HG02610 (cell line): ENCODE data around the gene C16orf89.
"Not testable (repeated sequence)": the region's sequence is repeated elsewhere in the genome, so short reads cannot be mapped to it uniquely, and the experiment has no call there.

ENCODE experiments used
- ATAC-seq: cut with Tn5 transposase; IDR thresholded peaks from one replicate; pipeline ENCODE4 v1.9.1; 2021; ENCODE audit warnings: mild to moderate bottlenecking, moderate library complexity; ENCODE audit not compliant: unreplicated experiment

Gene C16orf89

DNA sequence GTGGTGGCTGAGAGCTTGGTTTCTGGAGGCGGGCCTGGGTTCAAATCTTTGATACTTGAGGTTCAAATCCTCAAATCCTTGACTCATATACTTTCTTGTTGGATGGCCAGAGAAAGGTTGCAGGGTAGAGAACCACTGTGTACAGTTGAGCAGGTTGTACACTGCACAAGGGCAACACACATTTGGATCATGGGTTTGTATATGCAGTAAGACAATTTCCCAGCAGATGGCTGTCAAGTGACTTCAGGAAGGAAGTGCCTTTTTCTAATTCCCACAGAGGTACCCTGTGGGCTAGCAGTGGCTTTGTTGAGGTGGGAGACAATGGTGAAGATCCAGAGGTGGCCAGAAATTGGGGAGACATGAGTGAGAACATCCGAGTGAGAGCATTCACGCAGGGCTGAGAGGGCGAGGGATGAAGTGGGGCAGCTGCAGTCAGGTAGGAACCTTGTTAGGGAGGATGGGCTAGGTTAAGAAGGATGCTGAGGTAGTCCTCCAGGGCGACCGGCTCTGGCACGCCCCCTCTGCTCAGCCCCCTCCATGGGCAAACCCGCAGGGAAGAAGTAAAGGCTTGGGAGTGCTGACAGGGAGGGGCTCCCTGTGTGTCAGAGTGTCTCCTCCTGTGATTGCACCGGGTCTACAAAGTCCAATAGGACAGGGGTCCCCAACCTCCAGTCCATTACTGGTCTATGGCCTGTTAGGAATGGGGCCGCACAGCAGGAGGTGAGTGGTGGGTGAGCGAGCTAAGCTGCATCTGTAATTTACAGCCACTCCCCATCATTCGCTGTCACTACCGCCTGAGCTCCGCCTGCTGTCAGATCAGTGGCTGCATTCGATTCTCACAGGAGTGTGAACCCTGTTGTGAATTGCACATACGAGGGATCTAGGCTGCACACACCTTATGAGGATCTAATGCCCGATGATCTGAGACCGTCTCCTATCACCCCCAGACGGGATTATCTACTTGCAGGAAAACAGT lies 2.7 kb downstream of the C16orf89 start:
- ATAC-seq: no peak

DNA sequence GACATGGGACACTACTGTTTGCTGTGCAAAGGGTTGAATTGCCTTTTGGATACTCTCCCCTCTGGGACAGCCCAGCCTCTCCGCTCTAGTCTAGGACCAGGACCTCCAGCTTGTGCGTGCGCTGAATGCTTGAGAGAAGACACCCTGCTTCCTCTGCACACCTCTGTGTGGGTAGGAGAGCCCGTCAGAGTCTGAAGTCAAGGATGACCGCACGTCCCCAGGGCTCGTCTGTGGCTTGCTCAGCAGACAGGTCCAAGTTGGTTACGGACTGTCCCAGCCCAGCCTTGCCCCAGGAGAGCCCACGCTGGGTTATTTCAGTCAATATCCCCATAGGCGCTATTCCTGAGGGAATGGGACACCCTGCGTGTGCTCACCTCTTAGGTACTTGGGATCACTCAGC lies 3.7 kb downstream of the C16orf89 start:
- no peak for ATAC-seq

DNA sequence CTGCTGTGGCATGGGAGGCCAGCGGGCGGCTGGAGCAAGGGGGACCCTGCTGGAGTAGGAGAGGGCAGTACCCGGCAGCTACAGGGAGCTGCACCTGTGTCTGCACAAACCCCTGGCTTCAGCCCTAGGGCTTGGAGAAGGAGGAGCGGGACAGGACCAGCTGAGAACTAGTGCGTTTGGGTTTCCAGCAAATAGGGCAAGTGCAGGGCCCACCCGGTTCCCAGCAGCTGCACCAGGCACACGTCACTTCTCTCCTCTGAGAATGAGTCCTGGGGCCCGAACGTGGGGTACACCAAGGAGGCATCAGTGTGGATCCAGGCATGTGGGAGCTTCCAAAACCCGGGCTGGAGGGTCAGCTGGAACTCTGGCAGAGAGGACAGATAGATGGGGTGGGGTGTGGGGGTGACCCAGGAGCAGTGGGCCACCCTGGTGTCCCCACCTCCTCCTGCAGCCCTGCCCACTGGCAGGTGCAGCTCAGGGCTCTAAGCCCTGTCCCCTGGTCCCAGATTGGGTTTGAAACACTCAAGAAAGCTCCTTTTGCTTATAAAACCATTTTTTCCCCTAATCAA lies 5.6 kb downstream of the C16orf89 start:
- no peak for ATAC-seq

DNA sequence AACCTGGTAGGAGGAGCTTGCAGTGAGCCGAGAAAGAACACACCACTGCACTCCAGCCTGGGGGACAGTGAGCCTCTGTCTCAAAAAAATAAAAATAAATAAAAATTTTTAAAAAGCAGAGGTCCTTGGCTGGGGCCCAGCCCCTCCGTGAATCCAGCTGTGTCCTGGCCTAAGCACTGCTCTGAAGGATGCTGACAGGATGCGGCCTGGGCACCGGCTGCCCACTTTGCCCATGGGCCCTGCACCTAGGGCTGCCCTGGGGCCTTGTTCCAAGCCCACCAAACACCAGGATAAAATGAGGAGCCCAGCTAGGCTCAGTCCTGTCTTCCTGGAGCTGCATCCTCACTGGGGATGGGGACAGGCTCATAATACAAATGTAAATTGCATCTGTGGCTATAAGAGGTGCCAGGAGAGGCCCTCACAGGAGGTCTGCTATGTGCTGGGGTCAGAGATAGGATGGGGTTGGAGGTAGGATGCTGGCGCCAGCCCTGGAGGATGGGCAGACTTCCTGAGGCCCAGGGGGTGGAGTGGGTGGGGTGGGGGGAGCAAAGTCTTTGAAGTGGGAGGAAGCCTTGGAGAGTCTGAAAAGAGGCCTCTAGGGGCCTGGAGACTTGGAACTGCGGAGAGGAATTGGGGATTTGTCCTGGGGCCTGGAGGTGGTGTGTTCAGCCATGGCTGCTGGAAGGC lies 6.2 kb downstream of the C16orf89 start:
- no peak for ATAC-seq

DNA sequence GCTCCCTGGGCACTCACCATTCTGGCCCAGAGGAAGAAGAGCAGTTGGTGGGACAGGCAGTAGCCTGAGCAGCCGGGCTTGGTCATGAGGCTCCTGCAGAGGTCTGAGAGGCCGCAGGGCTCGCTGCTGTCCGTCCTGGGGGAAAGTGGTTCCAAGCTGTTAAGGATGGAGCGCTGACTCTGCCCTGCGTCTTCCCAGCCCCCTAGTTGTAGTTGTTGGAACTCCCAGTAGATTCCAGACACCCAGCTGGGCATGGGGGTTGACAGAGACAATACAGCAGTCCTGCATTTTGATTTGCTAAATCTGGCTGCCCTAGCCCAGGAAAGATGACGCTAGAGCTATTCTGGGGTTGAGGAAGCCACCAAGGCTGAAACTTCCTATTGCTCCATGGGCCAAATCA lies 7.3 kb downstream of the C16orf89 start:
- no peak for ATAC-seq

DNA sequence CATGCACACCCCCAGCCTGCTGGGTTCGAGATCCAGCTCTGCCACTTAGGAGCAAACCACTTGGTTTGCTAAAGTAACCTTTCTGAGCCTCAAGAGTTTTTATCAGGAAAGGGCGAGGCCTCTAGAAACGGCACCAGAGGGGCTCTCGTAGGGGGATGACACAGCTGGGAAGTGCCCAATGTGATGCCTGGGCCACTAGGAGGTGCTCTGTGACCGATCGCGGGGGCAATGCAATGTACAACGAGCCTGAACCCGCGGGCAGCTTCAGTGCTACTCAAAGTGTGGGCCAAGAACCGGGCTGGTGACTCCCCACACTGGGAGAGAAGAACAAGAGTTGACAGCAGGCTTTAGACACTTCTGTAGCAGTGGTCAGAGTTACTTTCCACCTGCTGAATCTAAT lies 9.4 kb downstream of the C16orf89 start:
- ATAC-seq: no peak

DNA sequence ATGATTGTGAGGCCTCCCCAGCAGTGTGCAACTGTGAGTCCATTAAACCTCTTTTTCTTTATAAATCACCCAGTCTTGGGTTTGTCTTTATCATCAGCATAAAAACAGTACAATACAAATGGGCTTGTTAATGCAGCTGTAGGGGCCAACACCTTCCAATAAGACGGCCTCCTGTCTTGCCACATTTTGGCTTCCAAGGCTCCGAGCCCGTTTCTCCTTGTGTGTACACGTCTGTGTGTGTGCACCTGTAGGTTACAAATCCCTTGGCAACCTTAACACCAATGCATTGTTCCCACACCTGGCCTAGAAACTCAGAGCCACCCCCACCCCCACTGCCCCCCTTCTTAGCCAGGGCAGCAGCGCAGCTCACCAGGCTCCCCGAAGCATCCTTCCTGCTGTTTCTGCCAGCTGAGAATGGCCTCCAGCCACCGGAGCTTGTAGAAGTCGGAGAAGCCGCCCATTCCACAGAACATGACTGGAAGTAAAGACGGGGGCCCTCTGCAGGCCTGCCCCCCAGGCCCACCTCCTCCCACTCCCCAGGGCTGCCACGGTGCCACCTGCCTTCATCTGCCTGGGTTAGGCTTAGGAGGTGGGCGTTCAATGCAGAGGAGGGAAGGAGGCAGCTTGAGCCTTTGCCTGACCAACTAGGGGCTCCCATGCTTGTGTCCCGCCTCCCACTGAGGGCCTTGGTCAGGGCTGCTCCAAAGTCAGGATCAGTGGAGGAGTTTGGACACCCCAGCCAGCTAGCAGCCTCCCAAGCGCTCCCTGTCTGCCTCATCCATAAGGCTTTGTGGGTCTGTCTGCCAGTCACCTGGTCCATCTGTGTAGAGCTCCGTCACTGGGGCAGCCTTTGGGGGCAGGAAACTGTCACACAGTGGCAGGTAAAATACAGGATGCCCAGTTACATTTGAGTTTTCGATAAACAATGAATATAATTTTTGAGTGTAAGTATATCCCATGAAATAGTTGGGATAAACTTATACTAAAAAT lies 10.6 kb downstream of the C16orf89 start:
- ATAC-seq: no peak

DNA sequence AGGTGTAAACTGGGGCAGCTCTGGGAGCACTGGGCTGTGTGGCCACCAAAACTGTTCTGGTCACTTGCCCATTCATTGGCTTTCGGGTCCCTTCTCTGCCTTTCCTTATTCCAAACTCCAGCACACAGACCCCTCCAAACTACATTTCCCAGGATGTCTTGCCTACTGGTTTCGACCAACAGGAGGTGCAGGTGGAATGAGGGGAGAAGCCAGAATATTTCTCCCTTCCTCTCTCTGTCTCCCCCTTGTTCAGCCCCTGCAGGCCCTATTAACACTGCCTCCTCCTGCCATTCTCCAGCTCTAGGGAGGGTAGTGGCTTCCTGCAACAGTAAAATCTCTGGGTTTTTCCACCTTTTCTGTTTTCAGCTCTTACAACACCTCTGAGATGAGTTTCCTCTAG lies 18.8 kb downstream of the C16orf89 start:
- no peak for ATAC-seq

DNA sequence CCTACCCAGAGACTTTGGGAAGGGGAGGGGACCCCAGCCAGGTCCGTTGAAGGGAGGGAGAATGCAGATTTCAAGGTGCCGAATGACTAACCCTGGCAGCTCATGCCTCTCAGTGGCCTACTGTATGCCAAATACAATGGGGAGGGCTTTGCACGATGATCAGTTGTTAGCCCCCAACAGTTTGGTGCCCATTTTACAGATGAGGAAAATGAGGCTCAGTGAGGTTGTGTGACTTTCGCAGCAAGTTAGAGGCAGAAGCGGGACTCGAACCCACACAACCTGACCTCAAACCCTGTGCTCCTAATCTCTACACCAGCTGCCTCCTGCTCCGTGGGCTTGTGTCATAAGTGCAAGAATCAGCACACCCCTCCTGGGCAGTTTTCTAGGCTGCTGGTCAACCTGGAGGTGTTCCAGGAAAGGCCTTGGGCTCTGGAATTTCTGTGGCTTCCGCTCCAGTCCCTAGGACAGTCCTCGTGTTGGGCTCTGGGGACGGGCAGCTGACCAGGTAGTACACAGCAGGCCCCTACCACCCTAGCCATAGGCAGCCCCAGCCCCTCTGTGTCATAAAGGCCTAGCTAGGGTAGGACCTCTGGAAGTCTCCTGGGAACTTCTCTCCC lies 20.1 kb downstream of the C16orf89 start:
- no peak for ATAC-seq

DNA sequence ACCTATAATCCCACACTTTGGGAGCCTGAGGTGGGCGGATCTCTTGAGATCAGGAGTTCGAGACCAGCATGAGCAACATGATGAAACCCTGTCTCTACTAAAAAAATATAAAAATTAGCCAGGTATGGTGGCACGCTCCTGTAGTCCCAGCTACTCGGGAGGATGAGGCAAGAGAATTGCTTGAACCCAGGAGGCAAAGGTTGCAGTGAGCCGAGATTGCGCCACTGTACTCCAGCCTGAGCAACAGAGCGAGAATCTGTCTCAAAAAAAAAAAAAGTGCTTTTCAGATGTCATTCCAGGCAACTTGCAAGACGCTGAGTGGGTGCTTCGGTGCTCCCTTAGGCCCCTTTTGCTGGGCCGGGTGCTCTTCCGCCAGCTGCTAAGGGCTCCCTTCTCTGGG lies 21.2 kb downstream of the C16orf89 start:
- not testable (repeated sequence) for ATAC-seq

DNA sequence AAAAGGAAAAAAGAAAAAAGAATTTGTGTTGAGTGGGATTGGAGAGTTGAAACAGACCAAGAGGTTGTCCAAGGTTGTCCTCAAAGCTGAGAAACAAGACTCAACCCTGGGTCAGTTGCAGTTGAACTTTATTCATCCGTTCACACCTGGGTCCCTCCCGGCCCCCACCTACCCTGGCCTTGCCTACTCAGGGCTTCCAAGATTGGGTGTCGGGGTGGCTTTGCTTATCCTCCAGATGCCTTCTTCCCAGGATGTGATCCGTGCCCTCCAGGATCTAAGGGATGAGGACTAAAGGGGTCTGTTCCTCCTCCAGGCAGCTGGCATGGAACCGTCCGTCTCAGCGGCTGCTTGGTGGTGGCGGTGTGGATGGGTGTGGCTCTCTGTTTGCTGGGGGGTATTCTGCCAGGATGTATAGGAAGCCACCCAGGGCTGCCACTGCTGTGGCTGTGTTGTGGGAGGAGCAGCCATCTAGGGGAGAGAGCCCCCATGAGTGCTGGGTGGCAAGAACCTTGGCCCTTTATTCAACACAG lies 21.7 kb downstream of the C16orf89 start:
- no peak for ATAC-seq

DNA sequence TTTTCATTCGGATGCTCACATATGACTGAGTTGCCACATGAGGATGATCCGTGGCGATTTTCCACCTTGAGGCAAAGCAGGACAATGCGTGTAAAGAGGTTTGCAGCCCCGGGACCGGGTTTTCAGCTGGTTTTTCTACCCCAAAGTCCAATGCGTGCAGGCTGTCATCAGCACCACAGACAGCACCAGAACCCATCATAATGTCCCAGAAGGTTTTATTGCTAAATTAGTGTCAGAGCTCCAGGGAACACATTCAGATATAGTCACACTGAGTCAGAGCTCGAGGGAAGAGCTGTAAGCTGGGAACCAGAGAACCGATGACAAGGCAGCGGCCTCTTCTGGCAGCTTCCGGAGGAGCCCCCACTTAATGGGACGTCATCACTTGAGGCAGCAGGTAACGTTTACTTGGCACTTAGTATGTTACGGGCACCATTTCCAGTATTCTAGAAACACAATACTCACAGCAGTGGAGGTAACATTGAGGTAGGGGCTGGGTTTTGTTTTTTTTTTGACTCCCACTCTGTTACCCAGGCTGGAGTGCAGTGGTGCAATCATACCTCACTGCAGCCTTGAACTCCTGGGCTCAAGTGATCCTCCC lies 23.1 kb downstream of the C16orf89 start:
- ATAC-seq: no peak

DNA sequence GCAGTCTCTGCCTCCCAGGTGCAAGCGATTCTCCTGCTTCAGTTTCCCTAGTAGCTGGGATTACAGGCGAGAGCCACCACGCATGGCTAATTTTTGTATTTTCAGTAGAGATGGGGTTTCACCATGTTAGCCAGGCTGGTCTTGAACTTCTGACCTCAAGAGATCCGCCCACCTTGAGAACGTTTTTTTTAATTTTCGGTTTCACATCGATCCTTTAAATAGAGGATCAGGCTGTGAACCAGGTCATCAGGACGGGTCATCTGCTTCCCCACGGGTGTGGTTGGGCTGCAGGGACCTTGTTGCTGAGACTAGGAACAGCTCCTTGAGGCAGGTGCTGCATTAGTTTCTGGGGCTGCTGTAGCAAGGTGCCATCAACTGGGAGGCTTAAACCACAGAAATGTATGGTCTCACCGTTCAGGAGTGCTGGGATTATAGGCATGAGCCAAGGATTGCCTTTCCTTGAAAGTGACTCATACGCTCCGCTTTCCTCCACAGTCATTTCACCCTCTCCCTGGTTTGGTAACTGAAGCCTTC lies 24.1 kb downstream of the C16orf89 start:
- ATAC-seq: no peak

DNA sequence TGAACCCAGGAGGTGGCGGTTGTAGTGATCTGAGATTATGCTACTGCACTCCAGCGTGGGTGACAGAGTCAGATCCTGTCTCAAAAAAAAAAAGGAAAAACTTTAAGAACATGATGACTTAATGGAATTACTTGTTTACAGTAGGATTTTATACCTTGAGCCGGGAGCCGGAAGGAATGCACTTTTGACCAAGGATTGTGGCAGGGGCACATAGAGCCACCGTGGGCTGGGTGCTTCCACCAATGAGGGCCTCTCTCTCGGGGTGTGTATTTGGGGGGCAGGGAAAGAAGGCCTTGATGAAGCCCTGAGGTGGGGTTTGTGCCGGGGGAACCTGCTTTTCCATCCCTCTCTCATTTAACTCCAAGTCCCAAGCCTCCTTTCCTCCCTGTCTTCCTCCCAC lies 25.3 kb downstream of the C16orf89 start:
- ATAC-seq: no peak

DNA sequence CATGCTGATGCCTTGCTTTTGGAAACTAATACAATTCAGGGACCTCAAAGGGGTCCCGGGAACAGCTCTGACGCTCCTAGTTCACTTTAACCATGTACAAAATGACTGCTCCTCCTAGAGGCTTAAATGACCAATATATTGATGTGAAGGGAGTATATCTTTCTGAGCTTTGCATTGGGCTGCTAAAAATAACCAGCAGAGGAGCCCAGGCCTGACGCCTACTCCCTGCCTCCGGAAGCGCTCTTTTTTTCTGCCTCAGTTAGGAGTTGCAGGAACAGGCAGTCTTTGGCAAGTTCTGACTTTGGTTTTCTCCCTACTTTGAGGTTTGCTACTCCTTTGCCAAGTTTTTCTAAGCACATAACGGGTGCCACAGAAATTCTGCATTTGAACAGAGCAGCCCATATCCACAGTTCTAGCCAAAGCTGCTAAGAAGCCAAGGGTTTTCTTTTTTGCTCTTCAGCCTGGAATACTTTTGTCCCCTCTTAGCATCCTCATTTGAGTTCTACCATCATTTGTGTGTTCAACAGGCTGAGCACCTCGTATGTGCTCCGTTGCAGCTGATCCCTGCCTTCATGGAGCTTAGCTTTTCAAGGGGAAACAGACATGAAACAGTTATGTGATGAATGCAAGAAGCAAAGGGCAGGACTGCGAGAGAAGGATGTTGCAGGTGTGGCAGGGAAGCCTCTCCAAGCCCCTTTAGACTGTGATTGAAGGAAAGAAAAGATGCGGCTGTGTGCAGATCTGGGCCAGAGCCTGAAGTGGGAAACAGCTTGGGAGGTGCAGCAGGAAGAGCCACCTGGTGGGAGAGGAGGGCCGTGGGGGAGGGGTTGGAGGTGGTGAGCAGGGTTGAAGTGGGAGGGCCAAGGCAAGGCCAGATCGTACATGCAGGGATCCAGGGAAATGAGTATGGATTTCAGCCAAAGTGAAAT lies 29.3 kb downstream of the C16orf89 start:
- ATAC-seq: no peak

DNA sequence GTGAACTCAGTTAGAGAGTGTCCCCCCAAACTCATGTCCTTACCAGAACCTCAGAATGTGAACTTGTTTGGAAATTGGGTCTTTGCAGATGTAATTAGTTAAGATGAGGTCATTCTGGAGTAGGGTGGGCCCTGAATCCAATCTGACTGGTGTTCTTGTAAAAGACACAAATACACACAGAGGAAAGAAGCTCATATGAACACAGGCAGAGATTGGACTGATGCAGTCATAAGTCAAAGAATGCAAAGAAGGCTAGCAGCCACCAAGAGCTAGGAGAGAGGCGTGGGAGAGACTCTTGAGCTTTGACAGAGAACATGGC lies 29.9 kb downstream of the C16orf89 start:
- no peak for ATAC-seq

DNA sequence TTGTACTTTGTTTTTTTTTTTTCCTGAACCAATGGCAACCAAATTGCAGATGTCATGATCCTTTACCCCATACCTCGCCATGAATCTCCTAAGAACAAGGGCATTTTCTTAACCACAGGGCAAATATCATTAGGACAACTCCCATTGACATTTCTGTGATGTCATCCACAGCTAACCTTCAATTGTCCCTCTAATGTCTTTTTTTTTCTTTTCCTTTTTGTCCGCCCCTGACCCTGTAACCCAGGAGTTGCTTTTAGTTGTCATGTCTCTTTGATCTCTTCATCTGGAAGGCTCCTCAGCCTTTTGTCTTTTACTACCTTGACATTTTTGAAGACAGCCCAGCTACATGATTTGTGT lies 31.6 kb downstream of the C16orf89 start:
- no peak for ATAC-seq
